Memory B cell (primary cell): ENCODE results near the gene TSPAN5.
A peak's percentile ranks its signal among the peaks of the same experiment; 100 is the strongest.

ENCODE experiments used
- ATAC-seq: fragments of 150-1000 bp; cut with Tn5 transposase; 2 replicates; pipeline ENCODE4 v1.10.0; 2021; ENCODE audit warnings: low read depth, mild to moderate bottlenecking, moderate library complexity
- DNase-seq, 2 donors: peaks; one replicate each; pipeline ENCODE4 v3.0.0; 2022; ENCODE audit warnings: low spot score in 2 of 2
- H3K27ac Mint-ChIP-seq: one replicate; pipeline ENCODE4 v1.8.0; 2022; ENCODE audit warnings: mild to moderate bottlenecking, moderate library complexity, mixed read lengths
- H3K27me3 Mint-ChIP-seq: one replicate; pipeline ENCODE4 v1.8.0; 2022; ENCODE audit warnings: mixed read lengths
- H3K36me3 Mint-ChIP-seq: one replicate; pipeline ENCODE4 v1.8.0; 2022; ENCODE audit warnings: mild to moderate bottlenecking, mixed read lengths
- H3K4me1 Mint-ChIP-seq: one replicate; pipeline ENCODE4 v1.8.0; 2022; ENCODE audit warnings: mixed read lengths
- H3K4me3 Mint-ChIP-seq: one replicate; pipeline ENCODE4 v1.8.0; 2022; ENCODE audit warnings: mild to moderate bottlenecking, moderate library complexity, mixed read lengths
- H3K9me3 Mint-ChIP-seq: one replicate; pipeline ENCODE4 v1.8.0; 2022; ENCODE audit warnings: mixed read lengths

The TSPAN5 gene

DNA sequence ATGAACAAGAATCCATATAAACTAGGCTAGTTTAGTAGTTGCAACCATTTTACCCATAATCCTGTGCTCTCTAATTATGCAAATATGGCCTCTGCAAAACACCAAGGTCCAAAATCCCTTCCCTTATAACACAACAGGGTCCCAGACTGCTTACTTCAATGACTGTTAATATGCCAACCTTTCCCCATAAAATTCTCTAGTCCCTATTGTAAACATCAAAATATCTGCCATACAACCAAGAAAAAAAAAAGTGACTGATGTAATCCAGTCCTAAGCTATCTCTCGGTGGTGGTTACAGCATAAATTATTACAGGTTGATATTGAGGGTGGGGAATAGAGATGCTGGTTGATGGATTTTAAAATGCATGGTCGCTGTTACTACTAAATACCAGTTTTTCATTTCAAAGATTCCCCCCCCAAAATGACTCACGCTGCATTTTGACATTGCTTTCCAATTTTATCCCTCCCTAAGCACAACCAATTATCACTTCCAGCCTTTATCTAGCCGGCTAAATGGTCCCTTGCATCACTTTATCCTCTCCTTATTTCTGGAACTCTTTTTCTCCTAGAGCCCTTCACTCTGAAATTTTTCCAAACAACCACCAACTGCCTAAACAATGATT lies 44.8 kb downstream of the TSPAN5 start:
- DNase-seq (no peak), ATAC-seq (no peak)
- H3K4me1 Mint-ChIP-seq, result peaks cover 23% of the 10 kb centered on the region
- no peaks in the 10 kb centered on the region for H3K9me3 Mint-ChIP-seq
- no peaks in the 10 kb centered on the region for H3K36me3 Mint-ChIP-seq
- no peak overlapping the region for H3K4me3 Mint-ChIP-seq
- no peaks in the 10 kb centered on the region for H3K27me3 Mint-ChIP-seq
- H3K27ac Mint-ChIP-seq, result no peak overlapping the region

GRCh38 chr4:98612318-98613250 lies 45.8 kb downstream of the TSPAN5 start:
- Mint-ChIP-seq H3K27me3 (no peaks in the 10 kb centered on the region), H3K36me3 (no peaks in the 10 kb centered on the region), H3K4me3 (peak overlapping the region; percentile 35), H3K9me3 (no peaks in the 10 kb centered on the region), H3K4me1 (peaks cover 23% of the 10 kb centered on the region), H3K27ac (no peak overlapping the region)
- ATAC-seq (peak; percentile 45), DNase-seq (no peak)

DNA sequence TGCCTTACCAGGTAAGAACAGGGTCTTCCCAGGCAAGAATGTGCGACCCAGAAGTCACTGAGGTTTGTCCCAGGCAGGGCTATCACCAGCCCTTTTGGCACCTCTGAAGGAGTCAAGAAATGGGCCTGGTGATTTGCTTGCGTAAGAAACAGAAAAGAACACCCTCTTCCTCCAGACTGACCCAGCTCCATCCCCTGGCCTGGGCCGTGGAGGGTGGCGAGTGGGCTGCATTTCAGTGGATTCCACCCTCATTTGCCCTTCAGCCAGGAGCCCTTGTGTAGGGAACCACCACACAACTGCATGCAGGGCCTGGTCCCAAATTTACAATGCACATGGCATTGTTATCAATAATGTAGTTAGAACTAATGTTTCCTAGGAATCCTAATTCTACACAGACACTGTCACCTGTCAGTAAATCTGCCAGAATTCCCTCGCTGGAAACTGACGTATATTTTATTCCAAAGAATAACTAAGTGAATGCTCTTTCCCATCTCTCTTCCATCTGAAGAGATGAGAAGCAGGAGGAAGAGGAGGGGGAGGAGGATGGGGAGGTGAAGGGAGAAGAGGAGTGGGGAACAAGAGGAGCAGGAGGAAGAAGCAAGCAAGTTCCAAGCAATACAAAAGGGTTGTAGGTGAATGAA lies 46.6 kb downstream of the TSPAN5 start:
- Mint-ChIP-seq H3K27ac (no peak overlapping the region), H3K36me3 (no peaks in the 10 kb centered on the region), H3K9me3 (no peaks in the 10 kb centered on the region), H3K27me3 (no peaks in the 10 kb centered on the region), H3K4me3 (no peak overlapping the region), H3K4me1 (peaks cover 23% of the 10 kb centered on the region)
- ATAC-seq (no peak), DNase-seq (no peak)

- H3K27ac Mint-ChIP-seq, result no peak overlapping the region
- no peak overlapping the region for H3K4me3 Mint-ChIP-seq
- no peaks in the 10 kb centered on the region for H3K9me3 Mint-ChIP-seq
Observed at GRCh38 chr4:98610926-98611676, 47.3 kb downstream of the TSPAN5 start.

GRCh38 chr4:98610431-98610830 lies 48.0 kb downstream of the TSPAN5 start:
- H3K4me3 Mint-ChIP-seq, result no peak overlapping the region
- peaks cover 18% of the 10 kb centered on the region for H3K4me1 Mint-ChIP-seq
- H3K27ac Mint-ChIP-seq, result no peak overlapping the region
- H3K27me3 Mint-ChIP-seq, result no peaks in the 10 kb centered on the region
- H3K9me3 Mint-ChIP-seq, result no peaks in the 10 kb centered on the region
- ATAC-seq (no peak), DNase-seq (no peak)
- H3K36me3 Mint-ChIP-seq, result no peaks in the 10 kb centered on the region

More at GRCh38 chr4:98610926-98611676, 47.3 kb downstream of the TSPAN5 start:
- Mint-ChIP-seq H3K27me3 (no peaks in the 10 kb centered on the region), H3K4me1 (peaks cover 23% of the 10 kb centered on the region), H3K36me3 (no peaks in the 10 kb centered on the region)
- DNase-seq (no peak), ATAC-seq (no peak)

DNA sequence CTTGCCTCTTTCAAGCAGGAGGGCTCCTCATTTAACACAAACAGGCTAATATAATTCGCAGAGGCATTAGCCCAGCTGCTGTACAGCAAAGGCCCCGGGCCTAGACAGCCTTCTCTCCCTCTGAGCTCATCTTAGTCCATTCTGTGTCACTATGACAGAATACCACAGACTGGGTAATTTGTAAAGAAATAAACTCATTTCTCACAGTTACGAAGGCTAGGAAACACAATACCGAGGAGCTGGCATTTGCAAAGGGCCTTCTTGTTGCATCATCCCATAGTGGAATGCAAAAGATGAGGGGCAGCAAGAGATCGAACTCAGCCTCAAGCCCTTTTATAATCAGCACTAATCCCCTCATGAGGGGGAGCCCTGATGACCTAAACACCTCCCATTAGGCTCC lies 48.5 kb downstream of the TSPAN5 start:
- no peak overlapping the region for H3K4me3 Mint-ChIP-seq
- ATAC-seq, result no peak

GRCh38 chr4:98608356-98608755 lies 50.1 kb downstream of the TSPAN5 start:
- H3K4me3 Mint-ChIP-seq, result no peak overlapping the region
- H3K9me3 Mint-ChIP-seq, result no peaks in the 10 kb centered on the region
- H3K27ac Mint-ChIP-seq, result no peak overlapping the region
- no peak for DNase-seq
- no peak for ATAC-seq
- no peaks in the 10 kb centered on the region for H3K27me3 Mint-ChIP-seq
- peaks cover 21% of the 10 kb centered on the region for H3K4me1 Mint-ChIP-seq
- no peaks in the 10 kb centered on the region for H3K36me3 Mint-ChIP-seq

More for the DNA sequence above, 48.5 kb downstream of the TSPAN5 start:
- Mint-ChIP-seq H3K9me3 (no peaks in the 10 kb centered on the region), H3K4me1 (peaks cover 18% of the 10 kb centered on the region), H3K27me3 (no peaks in the 10 kb centered on the region), H3K27ac (no peak overlapping the region), H3K36me3 (no peaks in the 10 kb centered on the region)
- DNase-seq, result no peak

GRCh38 chr4:98606894-98607293 lies 51.5 kb downstream of the TSPAN5 start:
- Mint-ChIP-seq H3K4me3 (no peak overlapping the region), H3K27ac (no peak overlapping the region), H3K4me1 (peaks cover 22% of the 10 kb centered on the region), H3K36me3 (peaks cover 2% of the 10 kb centered on the region), H3K27me3 (no peaks in the 10 kb centered on the region), H3K9me3 (no peaks in the 10 kb centered on the region)
- no peak for ATAC-seq
- DNase-seq, result no peak

GRCh38 chr4:98605216-98605615 lies 53.2 kb downstream of the TSPAN5 start:
- Mint-ChIP-seq H3K4me1 (peaks cover 25% of the 10 kb centered on the region), H3K27me3 (no peaks in the 10 kb centered on the region), H3K27ac (no peak overlapping the region), H3K9me3 (peaks cover 5% of the 10 kb centered on the region), H3K4me3 (no peak overlapping the region), H3K36me3 (peaks cover 10% of the 10 kb centered on the region)
- ATAC-seq, result no peak
- no peak for DNase-seq

DNA sequence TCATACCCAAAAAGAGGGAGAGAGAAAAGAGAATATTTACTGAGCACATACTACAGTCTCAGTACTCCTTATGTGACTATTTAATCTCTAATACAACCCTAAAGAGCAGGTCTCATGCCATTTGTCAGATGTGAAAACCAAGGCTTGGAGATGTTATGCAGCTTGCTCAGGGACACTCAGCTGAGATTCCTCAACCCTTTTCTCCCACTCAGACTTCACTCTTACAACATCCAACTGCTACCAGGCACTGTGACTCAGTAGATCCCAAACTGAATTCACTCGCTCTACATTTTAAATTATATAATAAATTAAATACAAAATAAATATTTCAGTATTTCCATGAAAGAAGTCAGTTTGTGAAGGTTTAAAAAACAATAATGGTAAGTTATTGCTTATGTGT lies 53.7 kb downstream of the TSPAN5 start:
- DNase-seq (no peak), ATAC-seq (no peak)
- no peaks in the 10 kb centered on the region for H3K27me3 Mint-ChIP-seq
- no peak overlapping the region for H3K4me3 Mint-ChIP-seq
- peaks cover 5% of the 10 kb centered on the region for H3K9me3 Mint-ChIP-seq
- H3K36me3 Mint-ChIP-seq, result peaks cover 10% of the 10 kb centered on the region
- H3K4me1 Mint-ChIP-seq, result peaks cover 25% of the 10 kb centered on the region
- peak overlapping the region; percentile 32 for H3K27ac Mint-ChIP-seq

- no peaks in the 10 kb centered on the region for H3K27me3 Mint-ChIP-seq
- peak overlapping the region; percentile 4 for H3K4me3 Mint-ChIP-seq
- peak overlapping the region; percentile 32 for H3K27ac Mint-ChIP-seq
- no peak for DNase-seq
- H3K9me3 Mint-ChIP-seq, result peaks cover 5% of the 10 kb centered on the region
- H3K36me3 Mint-ChIP-seq, result peaks cover 12% of the 10 kb centered on the region
- H3K4me1 Mint-ChIP-seq, result peaks cover 24% of the 10 kb centered on the region
- ATAC-seq, result no peak
Observed at GRCh38 chr4:98603683-98604521, 54.5 kb downstream of the TSPAN5 start.

GRCh38 chr4:98602270-98602669 lies 56.1 kb downstream of the TSPAN5 start:
- H3K9me3 Mint-ChIP-seq, result peaks cover 5% of the 10 kb centered on the region
- peaks cover 12% of the 10 kb centered on the region for H3K36me3 Mint-ChIP-seq
- no peak for ATAC-seq
- H3K4me1 Mint-ChIP-seq, result peaks cover 22% of the 10 kb centered on the region
- DNase-seq, result no peak
- H3K4me3 Mint-ChIP-seq, result no peak overlapping the region
- H3K27me3 Mint-ChIP-seq, result no peaks in the 10 kb centered on the region
- no peak overlapping the region for H3K27ac Mint-ChIP-seq

GRCh38 chr4:98601708-98602107 lies 56.7 kb downstream of the TSPAN5 start:
- DNase-seq (no peak), ATAC-seq (no peak)
- H3K36me3 Mint-ChIP-seq, result peaks cover 12% of the 10 kb centered on the region
- H3K4me1 Mint-ChIP-seq, result peaks cover 22% of the 10 kb centered on the region
- H3K27ac Mint-ChIP-seq, result no peak overlapping the region
- no peaks in the 10 kb centered on the region for H3K27me3 Mint-ChIP-seq
- H3K4me3 Mint-ChIP-seq, result no peak overlapping the region
- H3K9me3 Mint-ChIP-seq, result peaks cover 5% of the 10 kb centered on the region
